ENCODE data around the gene EARS2. TPM values are rescaled to one million over a fixed set of nuclear protein-coding genes. Genes with fewer than 3 reads are reported as not detected.

The EARS2 gene
- total RNA-seq, 4 donors from 2014 or later: 18.0 to 81.8 (median 39.5) TPM

GRCh38 chr16:23535901-23536300 lies 21.2 kb downstream of the EARS2 start:
- intact Hi-C loops (cut with DNase I; ENCODE audit: low total_unique reads): no loop called here
- Histone ChIP-seq H3K27me3 (no peaks in the 10 kb centered on the region), H3K9me3 (no peaks in the 10 kb centered on the region), H3K36me3 (no peaks in the 10 kb centered on the region), H3K4me3 (no peak overlapping the region), H3K27ac (no peak overlapping the region), H3K4me1 (no peaks in the 10 kb centered on the region)
- TF ChIP-seq CTCF (IDR thresholded peaks at IDR 0.05) (no peak), POLR2A (IDR thresholded peaks at IDR 0.05) (no peak)
- no peak for DNase-seq

- no peak for TF ChIP-seq CTCF (IDR thresholded peaks at IDR 0.05)
- no peak for TF ChIP-seq POLR2A (IDR thresholded peaks at IDR 0.05)
- no peaks in the 10 kb centered on the region for H3K36me3 ChIP-seq
- intact Hi-C loops (cut with DNase I; ENCODE audit: low total_unique reads): no loop called here
These were observed 22.0 kb downstream of the EARS2 start for GRCh38 chr16:23534868-23535860.

GRCh38 chr16:23532448-23532847 lies 24.7 kb downstream of the EARS2 start:
- Histone ChIP-seq H3K36me3 (no peaks in the 10 kb centered on the region), H3K4me3 (no peak overlapping the region), H3K27ac (no peak overlapping the region), H3K27me3 (no peaks in the 10 kb centered on the region), H3K9me3 (no peaks in the 10 kb centered on the region), H3K4me1 (no peaks in the 10 kb centered on the region)
- TF ChIP-seq POLR2A (IDR thresholded peaks at IDR 0.05): no peak
- no peak for TF ChIP-seq CTCF (IDR thresholded peaks at IDR 0.05)
- intact Hi-C loops (cut with DNase I; ENCODE audit: low total_unique reads): no loop called here
- DNase-seq: no peak

More at GRCh38 chr16:23534868-23535860, 22.0 kb downstream of the EARS2 start:
- H3K27me3 ChIP-seq: no peaks in the 10 kb centered on the region
- no peak for DNase-seq
- no peaks in the 10 kb centered on the region for H3K4me1 ChIP-seq
- no peak overlapping the region for H3K4me3 ChIP-seq
- H3K9me3 ChIP-seq: no peaks in the 10 kb centered on the region
- H3K27ac ChIP-seq: no peak overlapping the region

- Histone ChIP-seq H3K4me3 (no peak overlapping the region), H3K27me3 (no peaks in the 10 kb centered on the region), H3K27ac (no peak overlapping the region), H3K36me3 (no peaks in the 10 kb centered on the region), H3K4me1 (no peaks in the 10 kb centered on the region), H3K9me3 (no peaks in the 10 kb centered on the region)
- TF ChIP-seq CTCF (IDR thresholded peaks at IDR 0.05) (no peak), POLR2A (IDR thresholded peaks at IDR 0.05) (no peak)
- no peak for DNase-seq
- intact Hi-C loops (cut with DNase I; ENCODE audit: low total_unique reads): no loop called here
These were observed 27.1 kb downstream of the EARS2 start for GRCh38 chr16:23530062-23530461.

- intact Hi-C loops (cut with DNase I; ENCODE audit: low total_unique reads): no loop called here
- TF ChIP-seq POLR2A (IDR thresholded peaks at IDR 0.05) (no peak), CTCF (IDR thresholded peaks at IDR 0.05) (no peak)
- Histone ChIP-seq H3K9me3 (no peaks in the 10 kb centered on the region), H3K27me3 (no peaks in the 10 kb centered on the region), H3K36me3 (no peaks in the 10 kb centered on the region), H3K4me1 (no peaks in the 10 kb centered on the region), H3K27ac (no peak overlapping the region), H3K4me3 (no peak overlapping the region)
- DNase-seq: no peak
These were observed 28.4 kb downstream of the EARS2 start for GRCh38 chr16:23528644-23529310.
